Measurements from ENCODE around the gene KPNA4. TPM values are rescaled to one million over a fixed set of nuclear protein-coding genes. Genes with fewer than 3 reads are reported as not detected.

The KPNA4 gene
- total RNA-seq, 4 donors from 2014 or later, result 24.7 to 31.2 (median 30.4) TPM

DNA sequence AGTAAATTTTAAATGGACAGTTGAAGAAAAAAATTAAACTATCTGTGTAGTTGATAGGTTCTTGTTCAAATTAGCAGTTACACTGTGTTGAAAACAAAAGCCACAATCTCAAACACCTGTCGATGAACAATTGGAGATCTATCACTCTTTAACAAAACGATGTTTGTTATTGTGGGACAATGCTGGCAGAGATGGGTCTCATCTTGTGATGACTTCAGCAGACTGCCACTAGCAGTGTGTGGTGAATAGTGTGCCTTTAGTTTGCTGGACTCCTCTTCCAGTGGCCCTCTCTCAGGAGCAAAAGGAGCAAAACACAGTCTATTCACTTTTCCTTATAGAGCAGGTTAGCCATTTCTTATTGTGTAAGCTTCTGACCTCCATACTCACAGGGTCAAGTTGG is 101.0 kb downstream of the KPNA4 start:
- intact Hi-C loops (cut with DNase I), result no loop called here
- no peaks in the 10 kb centered on the region for H3K4me1 ChIP-seq
- no peaks in the 10 kb centered on the region for H3K27me3 ChIP-seq
- no peaks in the 10 kb centered on the region for H3K36me3 ChIP-seq
- H3K9me3 ChIP-seq, result no peaks in the 10 kb centered on the region
- TF ChIP-seq POLR2A (IDR thresholded peaks at IDR 0.05), result no peak
- TF ChIP-seq, protein P1, sequence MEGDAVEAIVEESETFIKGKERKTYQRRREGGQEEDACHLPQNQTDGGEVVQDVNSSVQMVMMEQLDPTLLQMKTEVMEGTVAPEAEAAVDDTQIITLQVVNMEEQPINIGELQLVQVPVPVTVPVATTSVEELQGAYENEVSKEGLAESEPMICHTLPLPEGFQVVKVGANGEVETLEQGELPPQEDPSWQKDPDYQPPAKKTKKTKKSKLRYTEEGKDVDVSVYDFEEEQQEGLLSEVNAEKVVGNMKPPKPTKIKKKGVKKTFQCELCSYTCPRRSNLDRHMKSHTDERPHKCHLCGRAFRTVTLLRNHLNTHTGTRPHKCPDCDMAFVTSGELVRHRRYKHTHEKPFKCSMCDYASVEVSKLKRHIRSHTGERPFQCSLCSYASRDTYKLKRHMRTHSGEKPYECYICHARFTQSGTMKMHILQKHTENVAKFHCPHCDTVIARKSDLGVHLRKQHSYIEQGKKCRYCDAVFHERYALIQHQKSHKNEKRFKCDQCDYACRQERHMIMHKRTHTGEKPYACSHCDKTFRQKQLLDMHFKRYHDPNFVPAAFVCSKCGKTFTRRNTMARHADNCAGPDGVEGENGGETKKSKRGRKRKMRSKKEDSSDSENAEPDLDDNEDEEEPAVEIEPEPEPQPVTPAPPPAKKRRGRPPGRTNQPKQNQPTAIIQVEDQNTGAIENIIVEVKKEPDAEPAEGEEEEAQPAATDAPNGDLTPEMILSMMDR (IDR thresholded peaks at IDR 0.05), result no peak
- no peak overlapping the region for H3K4me3 ChIP-seq (replicated peaks in 1 of 3)
- no peak overlapping the region for H3K27ac ChIP-seq
- no peak for DNase-seq
- WGBS, 2 donors, result 90 to 97% methylated on average over 2 of the region's 2 CpGs

DNA sequence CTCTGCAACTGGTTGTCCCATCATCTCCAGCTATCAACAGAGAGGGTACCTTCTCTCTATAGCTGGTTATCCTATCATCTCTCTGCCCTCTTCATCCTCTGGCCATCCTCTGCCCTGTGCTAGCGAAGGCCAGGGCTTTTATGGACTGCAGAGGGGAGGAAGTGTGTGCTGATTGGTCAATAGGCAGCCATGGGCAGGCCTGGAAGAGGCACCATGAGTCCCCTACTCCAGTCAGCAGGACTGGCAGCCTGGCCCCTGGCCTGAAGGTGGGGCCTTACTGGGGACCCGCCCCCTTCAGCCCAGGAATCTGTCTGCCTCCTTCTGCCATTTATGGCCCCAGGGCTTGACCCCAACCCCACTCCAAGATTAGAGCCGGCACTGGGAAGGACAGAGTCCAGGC is 105.3 kb downstream of the KPNA4 start:
- H3K36me3 ChIP-seq, result no peaks in the 10 kb centered on the region
- no peaks in the 10 kb centered on the region for H3K27me3 ChIP-seq
- TF ChIP-seq, protein P1 (IDR thresholded peaks at IDR 0.05), result no peak
- TF ChIP-seq POLR2A (IDR thresholded peaks at IDR 0.05), result no peak
- no peak overlapping the region for H3K4me3 ChIP-seq (replicated peaks in 1 of 3)
- no peaks in the 10 kb centered on the region for H3K4me1 ChIP-seq
- WGBS, 2 donors, result 87 to 100% methylated on average over 2 to 3 of the region's 3 CpGs
- no peaks in the 10 kb centered on the region for H3K9me3 ChIP-seq
- no peak for DNase-seq
- H3K27ac ChIP-seq, result no peak overlapping the region
- intact Hi-C loops (cut with DNase I), result no loop called here

GRCh38 chr3:160459450-160459970 is 105.9 kb downstream of the KPNA4 start:
- Histone ChIP-seq H3K27ac (no peak overlapping the region), H3K4me3 (replicated peaks in 1 of 3) (no peak overlapping the region), H3K4me1 (no peaks in the 10 kb centered on the region), H3K27me3 (no peaks in the 10 kb centered on the region), H3K36me3 (no peaks in the 10 kb centered on the region), H3K9me3 (no peaks in the 10 kb centered on the region)
- 89 to 91% methylated on average over 9 of the region's 9 CpGs for WGBS, 2 donors
- TF ChIP-seq, protein P1 (IDR thresholded peaks at IDR 0.05), result no peak
- intact Hi-C loops (cut with DNase I), result no loop called here
- DNase-seq, result no peak

DNA sequence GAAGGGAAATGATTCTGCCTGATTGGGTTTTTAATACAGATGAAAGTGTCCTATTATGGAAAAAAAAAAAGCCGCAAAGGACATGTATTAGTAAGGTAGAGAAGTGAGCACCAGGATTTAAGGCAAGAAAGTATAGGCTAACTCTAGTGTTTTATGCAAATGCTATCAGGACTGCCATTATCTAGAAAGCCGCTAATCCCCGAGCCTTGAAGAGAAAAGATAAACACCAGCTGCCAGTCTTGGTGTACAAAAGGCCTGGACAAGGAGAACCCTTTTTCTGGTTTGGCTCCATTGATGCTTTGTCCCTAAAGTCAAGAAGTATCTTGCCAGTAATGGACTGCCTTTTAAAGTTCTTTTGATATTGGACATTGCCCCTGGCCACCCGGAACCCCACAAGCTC is 107.2 kb downstream of the KPNA4 start:
- Histone ChIP-seq H3K36me3 (no peaks in the 10 kb centered on the region), H3K27me3 (no peaks in the 10 kb centered on the region), H3K4me1 (no peaks in the 10 kb centered on the region), H3K27ac (no peak overlapping the region), H3K4me3 (replicated peaks in 1 of 3) (no peak overlapping the region), H3K9me3 (no peaks in the 10 kb centered on the region)
- no peak for TF ChIP-seq POLR2A (IDR thresholded peaks at IDR 0.05)
- TF ChIP-seq, protein P1 (IDR thresholded peaks at IDR 0.05), result no peak
- intact Hi-C loops (cut with DNase I), result no loop called here
- 76 to 82% methylated on average over 4 of the region's 4 CpGs for WGBS, 2 donors
- DNase-seq, result no peak

DNA sequence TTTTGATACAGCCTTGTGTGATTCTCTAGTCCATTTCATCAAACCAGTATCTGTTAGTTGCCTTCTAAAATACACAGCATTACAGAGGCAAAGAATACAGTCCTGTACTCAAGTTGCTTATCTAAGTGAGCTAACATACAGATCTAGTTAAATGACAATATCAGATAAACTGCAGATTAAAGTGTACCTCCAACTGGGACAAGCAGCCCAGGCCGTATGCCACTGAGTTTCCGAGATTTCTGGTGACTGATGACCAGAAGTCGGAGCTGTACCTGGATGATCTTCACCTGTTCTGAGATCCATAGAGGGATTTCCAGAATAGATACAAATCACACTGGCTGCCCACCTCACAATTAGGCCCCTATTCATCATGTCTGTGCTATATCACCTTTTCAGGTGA is 109.5 kb downstream of the KPNA4 start:
- Histone ChIP-seq H3K4me1 (no peaks in the 10 kb centered on the region), H3K36me3 (no peaks in the 10 kb centered on the region), H3K4me3 (replicated peaks in 1 of 3) (no peak overlapping the region), H3K27me3 (no peaks in the 10 kb centered on the region), H3K9me3 (no peaks in the 10 kb centered on the region), H3K27ac (no peak overlapping the region)
- WGBS, 2 donors, result 94 to 100% methylated on average over 3 of the region's 3 CpGs
- intact Hi-C loops (cut with DNase I), result no loop called here
- DNase-seq, result no peak
- TF ChIP-seq POLR2A (IDR thresholded peaks at IDR 0.05), result no peak
- TF ChIP-seq, protein P1 (IDR thresholded peaks at IDR 0.05), result no peak
